SH-SY5Y (cell line): ENCODE results near the gene CORO2B.

Source experiments
- GATA2 ChIP-seq: IDR thresholded peaks from 2 replicates; pipeline ENCODE4 v1.6.1; 2011; ENCODE audit warnings: mild to moderate bottlenecking, low read depth, low read length
- GATA3 ChIP-seq: IDR thresholded peaks from 2 replicates; pipeline ENCODE4 v1.6.1; 2011; ENCODE audit warnings: low read depth, mild to moderate bottlenecking, low read length, moderate library complexity

The CORO2B gene

GRCh38 chr15:68578980-68579935 is at the start of gene CORO2B:
Gene CORO2B (plus strand): TSS chr15:68578993. CDS start chr15:68579263, 270 bp downstream.
- TF ChIP-seq GATA3, result no peak
- TF ChIP-seq GATA2, result no peak

DNA sequence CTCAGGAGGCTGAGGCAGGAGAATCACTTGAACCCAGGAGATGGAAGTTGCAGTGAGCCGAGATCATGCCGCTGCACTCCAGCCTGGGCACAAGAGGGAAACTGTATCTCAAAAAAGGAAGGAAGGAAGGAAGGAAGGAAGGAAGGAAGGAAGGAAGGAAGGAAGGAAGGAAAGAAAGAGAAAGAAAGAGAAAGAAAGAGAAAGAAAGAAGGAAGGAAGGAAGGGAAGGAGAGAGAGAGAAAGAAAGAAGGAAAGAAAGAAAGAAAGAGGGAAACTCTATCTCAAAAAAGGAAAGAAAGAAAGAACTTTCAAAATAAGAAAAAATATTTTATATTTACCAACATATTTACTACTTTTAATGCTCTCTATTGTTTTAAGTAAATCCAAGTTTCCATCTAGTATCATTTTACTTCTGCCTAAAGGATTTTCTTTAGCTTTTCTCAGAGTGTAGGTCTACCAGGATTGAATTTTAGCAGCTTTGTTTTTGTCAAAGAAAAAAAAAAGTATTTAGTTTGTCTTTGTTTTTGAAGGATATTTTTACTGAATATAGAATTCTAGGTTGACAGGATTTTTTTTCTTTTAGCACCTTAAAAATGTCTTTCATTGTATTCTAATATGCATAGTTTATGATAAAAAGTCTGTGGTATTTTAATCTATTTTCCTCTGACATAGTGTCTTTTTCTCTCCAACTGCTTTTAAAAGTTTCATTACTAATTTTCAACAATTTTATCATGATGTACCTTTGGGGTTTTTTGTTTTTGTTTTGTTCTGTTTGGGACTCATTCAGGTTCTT is 47.2 kb upstream of the CORO2B start:
- no peak for TF ChIP-seq GATA3
- no peak for TF ChIP-seq GATA2

DNA sequence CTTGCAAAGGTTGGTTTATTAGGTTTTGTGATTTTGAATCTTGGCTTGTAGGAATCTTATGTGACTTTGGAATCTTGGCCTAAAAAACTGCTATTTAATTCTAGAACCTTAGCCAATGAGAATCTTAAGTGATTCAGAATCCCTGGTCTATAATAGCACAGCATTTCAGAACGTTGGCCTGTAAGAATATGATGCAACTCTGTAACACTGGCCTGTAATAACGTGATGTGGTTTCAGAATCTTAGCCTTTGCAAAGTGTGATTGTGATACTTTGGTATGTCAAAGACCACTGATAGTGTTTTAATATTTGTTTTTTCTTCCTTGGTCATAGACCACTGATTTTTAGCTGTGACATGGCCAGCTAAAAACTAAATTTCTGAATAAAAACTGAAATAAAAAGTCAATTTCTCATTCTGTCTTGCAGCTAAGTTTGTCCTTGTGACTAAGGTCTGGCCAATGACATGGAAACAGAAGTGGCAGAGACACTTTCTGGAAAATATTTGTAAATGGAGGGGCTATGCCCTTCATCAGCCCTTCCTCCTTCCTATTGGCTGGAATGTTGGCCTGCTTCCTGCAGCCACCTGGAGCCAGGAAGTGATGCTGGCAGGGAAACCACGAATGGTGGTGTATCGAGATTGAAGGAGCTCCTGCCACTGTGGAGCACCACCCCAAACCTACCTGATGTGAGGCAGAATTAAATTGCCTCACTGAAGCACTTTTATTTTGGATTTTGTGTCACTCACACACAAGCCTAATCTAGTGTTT is 42.3 kb upstream of the CORO2B start:
- TF ChIP-seq GATA2, result no peak
- TF ChIP-seq GATA3, result no peak

DNA sequence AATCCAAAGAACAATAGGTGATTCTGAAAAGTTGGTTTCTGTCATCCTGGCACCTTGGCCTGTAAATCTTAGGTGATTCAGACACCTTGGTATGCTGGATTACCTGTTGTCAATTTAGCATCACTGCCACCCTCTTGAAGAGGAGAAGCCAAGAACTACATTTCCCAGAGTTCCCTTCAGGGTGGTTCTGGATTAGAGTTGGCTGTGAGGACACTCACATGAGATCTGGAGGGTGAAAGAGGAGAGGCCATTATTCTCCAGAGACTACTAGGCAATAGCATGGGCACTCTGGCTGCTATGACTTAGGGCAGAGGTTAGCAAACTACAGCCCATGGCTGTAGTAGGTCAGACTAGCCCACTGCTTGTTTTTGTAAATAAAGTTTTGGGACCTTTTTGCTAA is 41.7 kb upstream of the CORO2B start:
- TF ChIP-seq GATA3 (no peak), GATA2 (no peak)

DNA sequence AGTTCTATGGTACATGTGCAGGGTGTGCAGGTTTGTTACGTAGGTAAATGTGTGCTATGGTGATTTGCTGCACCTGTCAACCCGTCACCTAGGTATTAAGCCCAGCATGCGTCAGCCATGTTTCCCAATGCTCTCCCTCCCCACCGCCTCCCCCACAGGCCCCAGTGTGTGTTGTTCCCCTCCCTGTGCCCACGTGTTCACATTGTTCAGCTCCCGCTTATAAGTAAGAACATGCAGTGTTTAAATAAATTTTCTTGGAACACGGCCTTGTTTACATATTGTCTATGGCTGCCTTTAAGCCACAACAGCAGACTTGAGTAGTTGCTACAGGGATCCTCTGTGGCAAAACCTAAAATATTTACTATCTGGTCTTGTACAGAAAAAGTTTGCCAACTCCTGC is 41.3 kb upstream of the CORO2B start:
- TF ChIP-seq GATA3 (no peak), GATA2 (no peak)

DNA sequence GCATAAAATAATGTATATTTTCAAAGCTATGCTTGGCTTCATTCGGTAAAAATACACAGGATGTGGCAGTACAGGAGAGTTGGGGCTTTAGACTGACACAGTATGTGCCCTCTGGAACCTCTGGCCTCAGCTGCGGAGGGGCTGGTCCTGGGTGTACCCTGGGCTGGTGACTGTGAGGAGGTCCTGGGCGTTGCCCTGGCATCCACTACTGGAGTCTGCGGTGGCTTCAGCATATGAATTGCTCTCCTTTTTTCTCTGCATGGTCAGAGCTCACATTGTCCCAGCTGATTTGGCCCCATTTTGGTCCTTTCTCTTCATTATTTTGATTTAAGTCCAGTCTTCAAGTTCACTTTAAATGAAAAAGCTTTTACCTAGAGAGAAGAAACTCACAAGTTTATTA is 40.5 kb upstream of the CORO2B start:
- no peak for TF ChIP-seq GATA3

DNA sequence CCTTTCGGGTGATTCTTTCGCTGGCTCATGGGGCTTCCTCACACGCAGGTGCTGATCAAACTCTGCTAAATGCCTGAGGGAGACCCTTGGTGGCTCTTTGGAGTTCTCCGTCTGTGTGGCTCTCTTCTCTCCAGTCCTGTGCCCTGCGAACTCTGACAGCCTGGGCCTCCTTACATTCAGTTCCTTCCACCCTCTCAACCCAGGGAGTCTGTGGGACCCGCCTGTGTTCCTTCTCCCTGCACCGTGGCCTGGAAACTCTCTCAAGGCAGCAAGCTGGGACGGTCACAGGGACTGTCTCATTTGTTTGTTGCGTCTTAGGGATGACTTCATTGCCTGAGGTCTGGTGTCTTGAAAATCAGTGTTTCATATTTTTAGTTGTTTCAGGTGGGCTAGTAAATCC is 37.0 kb upstream of the CORO2B start:
- TF ChIP-seq GATA2 (no peak), GATA3 (no peak)

DNA sequence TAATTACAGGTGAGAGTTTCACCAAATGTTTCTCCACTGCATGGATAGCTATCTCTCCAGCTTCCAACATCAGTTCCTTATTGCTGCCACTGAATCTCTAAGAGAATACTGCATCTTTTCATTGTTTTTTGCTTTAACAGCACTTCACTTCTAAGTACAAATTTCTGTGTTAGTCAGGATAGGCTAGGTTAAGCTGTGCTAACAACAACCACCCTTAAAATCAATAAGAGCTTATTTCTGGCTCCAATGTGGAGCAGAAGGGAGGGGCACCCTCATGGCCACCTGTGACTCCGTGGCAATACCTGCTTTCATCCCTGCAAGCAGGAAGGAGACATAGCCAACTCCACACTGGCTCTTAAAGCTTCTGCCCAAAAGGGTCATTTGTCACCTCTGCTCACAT is 36.4 kb upstream of the CORO2B start:
- TF ChIP-seq GATA2, result no peak
- TF ChIP-seq GATA3, result no peak

- TF ChIP-seq GATA2 (no peak), GATA3 (no peak)
Observed at GRCh38 chr15:68542771-68543164, 36.0 kb upstream of the CORO2B start.

DNA sequence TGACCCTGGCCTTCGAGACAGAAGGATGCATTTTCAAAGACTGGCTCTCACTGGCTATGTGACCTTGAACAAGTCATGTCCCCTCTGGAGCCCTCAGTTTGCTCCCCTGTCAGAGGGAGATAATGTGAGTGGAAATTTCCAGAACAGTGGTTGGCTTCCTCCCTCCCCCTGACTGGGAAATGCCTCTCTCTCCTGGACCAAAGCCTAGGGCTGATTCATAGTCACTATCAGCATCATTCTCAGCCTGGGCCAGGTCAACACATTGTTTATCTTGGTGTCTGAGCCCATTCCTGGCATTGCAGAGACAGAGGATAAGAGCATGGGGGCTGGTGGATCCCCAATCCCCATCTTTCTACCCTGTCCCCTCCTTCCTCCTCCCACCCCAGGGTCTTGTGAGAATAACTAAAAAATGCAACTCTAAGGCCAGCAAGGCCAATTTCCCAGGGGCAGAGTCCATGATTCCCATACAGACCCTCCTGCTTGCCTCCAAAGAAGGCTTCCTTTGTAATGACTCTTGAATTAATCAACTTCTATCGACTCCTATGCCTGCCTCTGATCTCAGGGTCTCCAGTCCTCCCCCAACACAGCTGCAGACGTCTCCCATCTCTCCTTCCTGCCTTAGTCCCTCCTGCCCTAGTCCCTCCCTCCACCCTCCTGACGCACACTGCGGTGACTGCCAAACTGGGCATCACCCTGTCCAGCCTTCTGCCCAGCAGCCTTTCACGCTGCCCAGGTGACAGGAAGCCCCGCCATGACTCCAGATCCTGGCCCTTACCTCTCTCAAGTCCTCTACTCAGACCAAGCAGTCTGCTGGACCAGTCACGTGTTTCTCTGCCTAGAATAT is 35.4 kb upstream of the CORO2B start:
- TF ChIP-seq GATA3 (no peak), GATA2 (no peak)

GRCh38 chr15:68546318-68546717 is 32.5 kb upstream of the CORO2B start:
- TF ChIP-seq GATA3 (no peak), GATA2 (no peak)

- no peak for TF ChIP-seq GATA2
- TF ChIP-seq GATA3, result no peak
Observed at GRCh38 chr15:68548364-68548763, 30.4 kb upstream of the CORO2B start.

- TF ChIP-seq GATA2 (no peak), GATA3 (no peak)
Observed at GRCh38 chr15:68550004-68550403, 28.8 kb upstream of the CORO2B start.
